ENCODE results near the gene CEP128. TPM values are rescaled to one million over a fixed set of nuclear protein-coding genes. Genes with fewer than 3 reads are reported as not detected.

CEP128 gene
- total and polyA plus RNA-seq, 2 donors from 2014 or later = 0.43 to 9.0 TPM

DNA sequence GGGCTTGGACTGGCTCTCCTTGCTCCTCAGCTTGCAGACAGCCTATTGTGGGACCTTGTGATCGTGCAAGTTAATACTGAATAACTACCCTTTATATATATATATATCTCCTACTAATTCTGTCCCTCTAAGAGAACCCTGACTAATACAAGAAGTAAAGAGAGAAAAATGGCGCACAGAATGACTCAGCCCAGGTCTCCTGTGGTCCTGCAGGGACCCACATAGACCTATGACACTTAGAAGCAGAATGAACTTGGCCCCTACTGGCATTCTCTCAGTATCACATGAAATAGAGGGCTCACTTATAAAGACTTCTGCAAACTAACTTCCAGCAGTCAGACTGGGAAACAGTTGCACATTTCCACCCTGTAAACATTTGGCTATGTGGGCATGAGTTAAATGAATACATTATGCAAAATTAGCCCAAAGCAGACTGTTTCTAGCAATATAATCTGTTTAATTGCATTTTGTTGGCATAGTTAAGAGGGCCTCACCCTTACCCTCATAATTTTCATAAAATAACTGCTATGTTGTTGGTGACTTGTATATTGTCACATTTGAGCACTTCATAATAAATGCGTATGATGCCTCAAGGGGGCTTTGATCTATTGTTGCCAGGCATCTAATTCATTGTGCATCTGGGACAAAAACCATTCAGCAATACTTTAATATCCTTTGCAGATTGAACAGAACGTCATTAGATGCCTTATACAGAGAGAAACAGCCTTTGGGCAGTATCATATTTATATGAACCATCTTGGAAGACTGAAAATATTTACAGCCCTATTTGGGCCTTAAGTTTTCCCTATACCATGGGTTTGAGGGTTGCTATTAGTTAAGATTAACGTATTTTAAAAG is 380.5 kb downstream of the CEP128 start:
- H3K27me3 ChIP-seq (ENCODE audit: control insufficient read depth, insufficient read depth, low read length) = no peaks in the 10 kb centered on the region
- TF ChIP-seq CTCF (IDR thresholded peaks at IDR 0.05; ENCODE audit: borderline replicate concordance, extremely low read depth, insufficient read depth) = no peak
- DNase-seq (no peak), FAIRE-seq (no peak)
- H3K4me3 ChIP-seq (ENCODE audit: low read length in 3 of 3) = no peak overlapping the region
- no peaks in the 10 kb centered on the region for H3K9me3 ChIP-seq (ENCODE audit: control insufficient read depth in 2 of 3, insufficient read depth in 1 of 3, low read length in 3 of 3)
- H3K36me3 ChIP-seq (ENCODE audit: control insufficient read depth in 2 of 3, insufficient read depth in 3 of 3, low read length in 3 of 3) = no peaks in the 10 kb centered on the region
- intact Hi-C loops (cut with DNase I) = no loop called here
- no peak overlapping the region for H3K9ac ChIP-seq (ENCODE audit: low read length in 3 of 3)
- H3K4me1 ChIP-seq (ENCODE audit: control insufficient read depth in 2 of 3, insufficient read depth in 2 of 3, low read depth in 1 of 3, low read length in 3 of 3) = no peaks in the 10 kb centered on the region
- H3K27ac ChIP-seq (ENCODE audit: low read depth in 2 of 2, low read length in 2 of 2) = no peak overlapping the region

DNA sequence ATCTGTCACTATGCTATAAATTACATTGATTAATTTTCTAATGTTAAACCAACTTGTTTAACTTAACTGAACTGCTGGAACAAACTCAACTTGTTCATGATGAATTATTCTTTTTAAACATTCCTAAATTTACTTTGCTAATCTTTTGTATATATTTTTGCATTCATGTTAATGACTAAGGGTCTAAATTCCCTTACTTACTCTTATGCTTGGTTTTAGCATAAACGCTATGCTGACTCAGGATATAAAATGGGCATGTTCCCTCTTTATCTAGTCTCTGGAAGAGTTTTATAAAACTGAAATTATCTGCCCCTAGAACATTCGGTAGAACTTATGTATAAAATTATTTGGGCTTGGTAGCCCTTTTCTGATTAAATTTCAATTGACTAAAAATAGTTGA is 387.4 kb downstream of the CEP128 start:
- Histone ChIP-seq H3K27me3 (ENCODE audit: control insufficient read depth, insufficient read depth, low read length) (no peaks in the 10 kb centered on the region), H3K27ac (ENCODE audit: low read depth in 2 of 2, low read length in 2 of 2) (no peak overlapping the region), H3K9me3 (ENCODE audit: control insufficient read depth in 2 of 3, insufficient read depth in 1 of 3, low read length in 3 of 3) (no peaks in the 10 kb centered on the region), H3K36me3 (ENCODE audit: control insufficient read depth in 2 of 3, insufficient read depth in 3 of 3, low read length in 3 of 3) (no peaks in the 10 kb centered on the region), H3K4me3 (ENCODE audit: low read length in 3 of 3) (no peak overlapping the region), H3K4me1 (ENCODE audit: control insufficient read depth in 2 of 3, insufficient read depth in 2 of 3, low read depth in 1 of 3, low read length in 3 of 3) (no peaks in the 10 kb centered on the region), H3K9ac (ENCODE audit: low read length in 3 of 3) (no peak overlapping the region)
- intact Hi-C loops (cut with DNase I) = no loop called here
- DNase-seq (no peak), FAIRE-seq (no peak)
- TF ChIP-seq CTCF (IDR thresholded peaks at IDR 0.05; ENCODE audit: borderline replicate concordance, extremely low read depth, insufficient read depth) = no peak

DNA sequence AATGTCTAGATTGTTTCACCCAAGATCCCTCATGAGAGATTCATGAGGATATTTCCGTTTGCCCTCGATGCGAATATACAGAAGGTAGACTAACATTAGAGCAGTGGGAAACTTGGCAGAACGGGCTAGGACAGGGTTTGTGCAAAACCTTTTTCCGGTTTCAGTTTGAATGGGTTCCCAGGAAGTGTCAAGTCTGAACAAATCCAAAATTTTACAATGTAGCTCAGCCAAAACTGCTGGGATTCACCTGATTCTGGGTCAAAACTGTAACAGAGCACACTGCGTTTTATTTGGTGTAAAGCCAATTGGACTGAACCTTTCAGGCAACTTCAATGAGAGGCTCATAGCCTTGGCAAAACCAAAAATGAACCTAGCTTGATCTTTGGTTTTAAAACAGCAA is 392.4 kb downstream of the CEP128 start:
- Histone ChIP-seq H3K36me3 (ENCODE audit: control insufficient read depth in 2 of 3, insufficient read depth in 3 of 3, low read length in 3 of 3) (no peaks in the 10 kb centered on the region), H3K27ac (ENCODE audit: low read depth in 2 of 2, low read length in 2 of 2) (no peak overlapping the region), H3K9me3 (ENCODE audit: control insufficient read depth in 2 of 3, insufficient read depth in 1 of 3, low read length in 3 of 3) (no peaks in the 10 kb centered on the region), H3K4me3 (ENCODE audit: low read length in 3 of 3) (no peak overlapping the region), H3K4me1 (ENCODE audit: control insufficient read depth in 2 of 3, insufficient read depth in 2 of 3, low read depth in 1 of 3, low read length in 3 of 3) (no peaks in the 10 kb centered on the region), H3K9ac (ENCODE audit: low read length in 3 of 3) (no peak overlapping the region), H3K27me3 (ENCODE audit: control insufficient read depth, insufficient read depth, low read length) (no peaks in the 10 kb centered on the region)
- intact Hi-C loops (cut with DNase I) = no loop called here
- no peak for TF ChIP-seq CTCF (IDR thresholded peaks at IDR 0.05; ENCODE audit: borderline replicate concordance, extremely low read depth, insufficient read depth)
- DNase-seq (no peak), FAIRE-seq (no peak)
